T-cell (primary cell): ENCODE data around the gene AXL. TPM values are rescaled to one million over a fixed set of nuclear protein-coding genes. Genes with fewer than 3 reads are reported as not detected.
A peak's percentile ranks its signal among the peaks of the same experiment; 100 is the strongest.

ENCODE experiments used
- ATAC-seq, 4 experiments: fragments of 200-7000 bp in 3 of 4; fragments of 150-1000 bp in 1 of 4; cut with Tn5 transposase; replicated peaks in 1 of 4; 1 replicate in 3 of 4; 2 replicates in 1 of 4; pipeline ENCODE4 v1.10.0; 2021; ENCODE audit warnings: moderate library complexity in 3 of 4, mild to moderate bottlenecking in 2 of 4, moderate number of reproducible peaks in 1 of 4
- CTCF ChIA-PET, 2 donors: fragments of 300-600 bp; sonication (Branson Sonifier 250); formaldehyde crosslinking; loops; one replicate each; lab custom pipeline; 2022; ENCODE audit warnings: antibody characterized with exemption in 2 of 2; lab: Charles Lee
- POLR2A ChIA-PET, 2 donors: fragments of 300-600 bp; sonication (Branson Sonifier 250); formaldehyde crosslinking; loops; one replicate each; lab custom pipeline; 2022; ENCODE audit warnings: antibody characterized with exemption in 2 of 2; lab: Charles Lee
- DNase-seq, 35 experiments: peaks; one replicate each; pipeline versions ENCODE4 v3.0.0 to v3.0.0-alpha.2; 2013 to 2023
- H3K27ac ChIP-seq: one replicate; pipeline ENCODE4 v1.5.1; 2013; ENCODE audit warnings: low read length
- H3K27me3 ChIP-seq, 2 experiments: replicated peaks in 1 of 2; 1 replicate in 1 of 2; 2 replicates in 1 of 2; pipeline versions ENCODE4 v1.6.1 to v1.7.0; 2013; ENCODE audit warnings: low read length in 1 of 2, mixed read lengths in 1 of 2; ENCODE audit not compliant: control insufficient read depth in 2 of 2, insufficient read depth in 2 of 2; ENCODE audit errors: extremely low read depth in 1 of 2
- H3K36me3 ChIP-seq, 2 donors: 1 replicate in 1 of 2; 2 replicates in 1 of 2; pipeline versions ENCODE4 v1.6.1 to v1.7.0; 2013; ENCODE audit warnings: low read length in 1 of 2; ENCODE audit not compliant: control insufficient read depth in 2 of 2, insufficient read depth in 1 of 2; ENCODE audit errors: extremely low read depth in 1 of 2
- H3K4me1 ChIP-seq, 2 experiments: 1 replicate in 1 of 2; 2 replicates in 1 of 2; pipeline versions ENCODE4 v1.6.1 to v1.7.0; 2013; ENCODE audit warnings: low read length in 2 of 2, mixed read lengths in 1 of 2; ENCODE audit not compliant: insufficient read depth in 2 of 2, control insufficient read depth in 1 of 2; ENCODE audit errors: extremely low read depth in 1 of 2
- H3K4me3 ChIP-seq, 2 donors: 1 replicate in 1 of 2; 2 replicates in 1 of 2; pipeline versions ENCODE4 v1.5.1 to v1.7.0; 2013; ENCODE audit warnings: mild to moderate bottlenecking in 2 of 2, low read length in 1 of 2, moderate library complexity in 1 of 2; ENCODE audit not compliant: control insufficient read depth in 1 of 2; ENCODE audit errors: extremely low read depth in 1 of 2
- H3K9me3 ChIP-seq: 2 replicates; pipeline ENCODE4 v1.7.0; 2013
- H3K27ac Mint-ChIP-seq, 2 donors: one replicate each; pipeline ENCODE4 v1.8.0; 2020 to 2021; ENCODE audit warnings: mild to moderate bottlenecking in 2 of 2, mixed read lengths in 2 of 2
- H3K27me3 Mint-ChIP-seq, 2 donors: one replicate each; pipeline ENCODE4 v1.8.0; 2021 to 2022; ENCODE audit warnings: mixed read lengths in 2 of 2
- H3K36me3 Mint-ChIP-seq: one replicate; pipeline ENCODE4 v1.8.0; 2021; ENCODE audit warnings: mixed read lengths
- H3K4me1 Mint-ChIP-seq, 3 donors: one replicate each; pipeline ENCODE4 v1.8.0; 2020 to 2022; ENCODE audit warnings: mixed read lengths in 3 of 3, mild to moderate bottlenecking in 1 of 3
- H3K4me3 Mint-ChIP-seq, 3 donors: one replicate each; pipeline ENCODE4 v1.8.0; 2020 to 2022; ENCODE audit warnings: mild to moderate bottlenecking in 3 of 3, mixed read lengths in 3 of 3, moderate library complexity in 3 of 3
- H3K9me3 Mint-ChIP-seq, 3 donors: one replicate each; pipeline ENCODE4 v1.8.0; 2020 to 2022; ENCODE audit warnings: mixed read lengths in 3 of 3
- WGBS: methylation state at CpG from one replicate; pipeline ENCODE4 v1.1.5; 2013; ENCODE audit warnings: missing lambda C conversion rate; ENCODE audit not compliant: insufficient coverage; 5-methylcytosine and 5-hydroxymethylcytosine counted together
- total RNA-seq, 35 experiments: library from RNA in 6 of 35; stranded (reverse) in 6 of 35; fragments of 120-200 nt in 1 of 35; gene quantifications; one replicate each; pipeline versions ENCODE4 v1.2.1 to v1.2.4 and lab custom pipeline; 2013 to 2026

The AXL gene
- total RNA-seq, 5 donors from 2014 or later (not counting 1 experiment from before 2014, with no cell fraction given) = 0.16 to 0.70 (median 0.47) TPM; not detected in 2

DNA sequence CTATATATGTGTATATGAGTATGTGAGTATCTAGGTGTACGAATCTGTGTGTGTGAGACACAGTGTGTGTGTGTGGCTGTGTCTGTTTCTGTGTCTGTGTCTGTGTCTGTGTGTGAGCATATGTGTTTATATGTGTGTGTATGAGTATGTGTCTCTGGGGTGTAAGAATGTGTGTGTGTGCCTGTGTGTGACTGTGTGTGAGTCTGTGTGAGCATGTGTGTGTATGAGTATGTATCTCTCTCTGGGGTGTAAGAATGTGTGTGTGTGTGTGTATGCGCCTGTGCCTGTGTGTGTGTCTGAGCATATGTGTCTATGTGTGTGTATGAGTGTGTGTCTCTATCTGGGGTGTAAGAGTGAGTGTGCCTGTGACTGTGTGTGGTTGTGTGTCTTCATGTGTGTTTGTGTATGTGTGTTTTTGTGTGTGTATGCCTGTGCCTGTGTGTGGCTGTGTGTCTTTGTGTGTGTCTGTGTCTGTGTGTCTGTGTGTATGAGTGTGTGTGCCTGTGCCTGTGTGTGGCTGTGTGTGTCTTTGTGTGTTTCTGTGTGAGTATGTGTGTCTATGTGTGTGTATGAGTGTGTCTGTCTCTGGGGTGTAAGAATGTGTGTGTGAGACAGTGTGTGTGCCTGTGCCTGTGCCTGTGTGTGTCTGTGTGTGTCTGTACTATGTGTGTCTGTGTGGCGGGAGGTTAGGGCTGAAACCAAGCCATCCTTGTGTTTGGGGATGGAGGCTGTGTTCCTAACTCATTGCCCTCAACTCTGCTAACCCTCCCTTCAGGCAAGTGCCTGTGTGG is 11.2 kb downstream of the AXL start:
- no peaks in the 10 kb centered on the region for H3K36me3 ChIP-seq
- H3K4me1 ChIP-seq = peaks cover 6 to 12% of the 10 kb centered on the region in 2 experiments
- Mint-ChIP-seq H3K27ac (no peak overlapping the region), H3K4me1 (peaks cover 14 to 19% (median 15%) of the 10 kb centered on the region in 3 donors), H3K9me3 (no peaks in the 10 kb centered on the region), H3K4me3 (no peak overlapping the region), H3K36me3 (no peaks in the 10 kb centered on the region), H3K27me3 (peaks cover 0 to 7% of the 10 kb centered on the region in 2 donors)
- POLR2A ChIA-PET = no interaction called here
- CTCF ChIA-PET = no interaction called here
- no peaks in the 10 kb centered on the region for H3K9me3 ChIP-seq
- no peak overlapping the region for H3K27ac ChIP-seq
- H3K4me3 ChIP-seq = no peak overlapping the region
- ATAC-seq (no peak), DNase-seq (no peak)
- WGBS = 94% methylated on average over 2 of the region's 3 CpGs
- peaks cover 0 to 44% of the 10 kb centered on the region in 2 experiments for H3K27me3 ChIP-seq

DNA sequence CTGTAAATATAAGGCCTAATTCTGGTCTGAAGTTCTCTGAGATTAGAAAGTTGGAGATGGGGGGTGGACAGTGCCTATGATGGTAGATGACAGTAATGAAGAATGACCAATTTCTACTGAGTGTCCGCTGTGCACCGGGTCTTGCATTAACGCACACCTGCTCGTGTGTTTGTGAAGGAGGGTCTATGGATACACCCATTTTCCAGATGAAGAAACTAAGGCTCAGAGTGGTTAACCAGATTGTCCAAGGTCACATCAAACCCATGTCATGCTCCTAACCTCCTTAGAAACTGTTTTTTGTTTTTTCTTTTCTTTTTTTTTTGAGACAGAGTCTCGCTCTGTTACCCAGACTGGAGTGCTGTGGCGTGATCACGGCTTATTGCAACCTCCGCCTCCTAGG is 13.7 kb downstream of the AXL start:
- Mint-ChIP-seq H3K4me1 (no peaks in the 10 kb centered on the region), H3K27me3 (peaks cover 0 to 3% of the 10 kb centered on the region in 2 donors), H3K36me3 (no peaks in the 10 kb centered on the region), H3K9me3 (no peaks in the 10 kb centered on the region), H3K4me3 (no peak overlapping the region), H3K27ac (no peak overlapping the region)
- ChIA-PET POLR2A (no interaction called here), CTCF (interaction anchor here in 1 of 2 donors (0.7 kb wide), 1 partner anchor 16 kb away, joined by 3 read pairs; no protein-coding TSS in a partner anchor)
- H3K27ac ChIP-seq = no peak overlapping the region
- 83% methylated on average over 2 of the region's 8 CpGs for WGBS
- ATAC-seq = no peak
- no peak for DNase-seq
- no peaks in the 10 kb centered on the region for H3K4me1 ChIP-seq
- no peak overlapping the region for H3K4me3 ChIP-seq
- H3K27me3 ChIP-seq = peaks cover 0 to 29% of the 10 kb centered on the region in 2 experiments
- no peaks in the 10 kb centered on the region for H3K36me3 ChIP-seq
- no peaks in the 10 kb centered on the region for H3K9me3 ChIP-seq

DNA sequence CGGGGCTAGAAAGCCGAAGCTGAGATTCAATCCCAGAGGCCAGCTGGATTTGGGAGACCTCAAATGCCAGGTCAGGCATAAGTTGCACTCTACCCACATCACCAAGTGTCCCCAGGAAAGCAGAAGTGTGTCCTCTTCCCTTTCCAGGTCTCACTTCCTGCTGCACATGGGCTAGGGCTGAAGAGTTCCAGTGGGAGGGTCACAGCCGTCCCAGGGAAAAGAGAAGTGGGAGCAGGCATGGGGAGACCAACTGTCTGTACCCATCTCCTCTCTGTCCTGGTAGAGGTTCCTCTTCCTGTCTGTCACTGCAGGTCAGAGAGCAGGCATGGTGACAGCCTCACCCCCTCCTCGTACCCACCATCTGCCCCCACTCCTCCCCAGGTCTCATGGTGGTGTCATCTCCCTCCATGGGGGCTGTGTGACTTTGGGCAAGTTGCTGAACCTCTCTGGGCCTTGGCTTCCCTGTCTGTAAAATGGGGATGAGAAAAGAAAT is 14.8 kb downstream of the AXL start:
- Histone ChIP-seq H3K27me3 (peaks cover 0 to 31% of the 10 kb centered on the region in 2 experiments), H3K4me3 (no peak overlapping the region), H3K27ac (no peak overlapping the region), H3K36me3 (no peaks in the 10 kb centered on the region), H3K9me3 (no peaks in the 10 kb centered on the region), H3K4me1 (no peaks in the 10 kb centered on the region)
- no peaks in the 10 kb centered on the region for H3K4me1 Mint-ChIP-seq
- no CpG with 5 or more reads among the region's 4 CpGs for WGBS
- ATAC-seq (no peak), DNase-seq (peak in 1 of 35 experiments; percentile 18)
- no peaks in the 10 kb centered on the region for H3K36me3 Mint-ChIP-seq
- H3K27ac Mint-ChIP-seq = no peak overlapping the region
- POLR2A ChIA-PET = no interaction called here
- no peaks in the 10 kb centered on the region for H3K9me3 Mint-ChIP-seq
- no peak overlapping the region for H3K4me3 Mint-ChIP-seq
- H3K27me3 Mint-ChIP-seq = no peaks in the 10 kb centered on the region
- CTCF ChIA-PET = no interaction called here

DNA sequence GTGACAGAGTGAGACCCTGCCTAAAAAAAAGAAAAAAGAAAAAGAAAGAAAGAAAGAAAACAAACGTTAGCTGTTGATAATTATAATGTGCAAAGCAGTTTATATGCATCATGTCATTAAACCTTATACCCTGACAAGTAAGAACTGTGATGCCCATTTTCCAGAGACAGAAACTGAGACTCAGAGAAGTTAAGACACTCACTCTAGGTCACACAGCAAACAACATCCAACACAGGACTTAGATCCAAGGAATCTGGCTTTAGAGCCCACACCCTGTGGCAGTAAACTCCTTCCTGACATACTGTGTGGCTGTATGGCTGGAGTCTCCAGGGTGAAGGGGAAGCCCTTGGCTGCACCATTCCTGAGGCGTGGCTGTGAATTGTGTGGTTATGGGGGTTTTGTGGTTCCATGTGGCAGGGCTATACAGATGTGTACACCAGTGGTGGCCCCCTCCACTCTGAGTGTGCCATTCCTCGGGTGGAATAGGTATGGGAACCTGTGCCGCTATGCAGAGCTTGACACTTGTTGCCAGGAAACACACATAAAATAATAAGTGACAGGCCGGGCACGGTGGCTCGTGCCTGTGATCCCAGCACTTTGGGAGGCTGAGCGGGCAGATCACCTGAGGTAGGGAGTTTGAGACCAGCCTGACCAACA is 15.6 kb downstream of the AXL start:
- ChIA-PET CTCF (no interaction called here), POLR2A (interaction anchor here in 1 of 2 donors (0.6 kb wide), 1 partner anchor 730 kb away, joined by 4 read pairs; no protein-coding TSS in a partner anchor)
- H3K4me1 Mint-ChIP-seq = no peaks in the 10 kb centered on the region
- no peaks in the 10 kb centered on the region for H3K9me3 ChIP-seq
- DNase-seq (no peak), ATAC-seq (no peak)
- H3K27me3 ChIP-seq = peaks cover 0 to 33% of the 10 kb centered on the region in 2 experiments
- H3K27me3 Mint-ChIP-seq = no peaks in the 10 kb centered on the region
- H3K9me3 Mint-ChIP-seq = no peaks in the 10 kb centered on the region
- H3K27ac Mint-ChIP-seq = no peak overlapping the region
- H3K27ac ChIP-seq = no peak overlapping the region
- H3K4me1 ChIP-seq = no peaks in the 10 kb centered on the region
- WGBS = 78% methylated on average over 6 of the region's 8 CpGs
- H3K36me3 Mint-ChIP-seq = no peaks in the 10 kb centered on the region
- no peak overlapping the region for H3K4me3 ChIP-seq
- H3K4me3 Mint-ChIP-seq = no peak overlapping the region
- H3K36me3 ChIP-seq = no peaks in the 10 kb centered on the region

DNA sequence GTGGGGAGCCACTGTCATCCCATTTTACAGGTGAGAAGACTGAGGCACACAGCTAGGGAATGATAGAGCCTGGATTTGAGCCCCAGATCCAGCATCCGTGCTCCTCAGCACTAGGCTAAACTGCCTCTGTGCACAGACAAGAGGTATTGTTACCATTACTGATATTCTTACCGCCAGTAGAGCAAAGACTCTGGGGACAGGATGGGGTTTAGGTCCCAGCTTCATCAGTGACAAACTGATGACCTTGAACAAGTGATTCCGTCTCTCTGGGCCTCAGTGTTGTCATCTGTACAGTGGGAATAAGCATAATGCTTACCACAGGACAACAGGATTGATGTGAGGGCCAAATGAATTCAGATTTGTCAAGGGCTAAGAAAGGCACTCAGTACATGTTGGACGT is 16.5 kb downstream of the AXL start:
- H3K36me3 Mint-ChIP-seq = no peaks in the 10 kb centered on the region
- H3K9me3 Mint-ChIP-seq = no peaks in the 10 kb centered on the region
- ChIA-PET POLR2A (no interaction called here), CTCF (no interaction called here)
- ATAC-seq (no peak), DNase-seq (no peak)
- no peaks in the 10 kb centered on the region for H3K27me3 Mint-ChIP-seq
- no peaks in the 10 kb centered on the region for H3K4me1 ChIP-seq
- H3K27ac ChIP-seq = no peak overlapping the region
- H3K9me3 ChIP-seq = no peaks in the 10 kb centered on the region
- no peaks in the 10 kb centered on the region for H3K36me3 ChIP-seq
- H3K27ac Mint-ChIP-seq = no peak overlapping the region
- peaks cover 0 to 27% of the 10 kb centered on the region in 2 experiments for H3K27me3 ChIP-seq
- WGBS = 87% methylated on average over 2 of the region's 4 CpGs
- H3K4me3 Mint-ChIP-seq = no peak overlapping the region
- no peaks in the 10 kb centered on the region for H3K4me1 Mint-ChIP-seq
- no peak overlapping the region for H3K4me3 ChIP-seq

DNA sequence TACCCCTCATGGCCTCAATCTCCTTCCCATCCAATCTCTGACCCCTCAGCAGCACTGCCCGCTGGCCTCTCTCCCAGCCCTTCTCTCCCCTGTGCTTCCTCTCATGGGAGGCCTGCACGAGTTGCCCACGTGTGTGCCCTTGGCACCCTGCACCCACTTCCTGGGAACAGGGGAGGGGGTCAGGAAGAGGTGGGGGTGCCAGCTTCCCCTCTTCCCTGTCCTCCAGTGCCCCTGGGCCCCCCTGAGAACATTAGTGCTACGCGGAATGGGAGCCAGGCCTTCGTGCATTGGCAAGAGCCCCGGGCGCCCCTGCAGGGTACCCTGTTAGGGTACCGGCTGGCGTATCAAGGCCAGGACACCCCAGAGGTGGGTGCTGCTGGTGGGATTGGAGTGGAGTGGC is 19.2 kb downstream of the AXL start:
- Histone ChIP-seq H3K36me3 (no peaks in the 10 kb centered on the region), H3K4me3 (no peak overlapping the region), H3K27ac (no peak overlapping the region), H3K4me1 (no peaks in the 10 kb centered on the region), H3K9me3 (no peaks in the 10 kb centered on the region), H3K27me3 (peaks cover 0 to 14% of the 10 kb centered on the region in 2 experiments)
- Mint-ChIP-seq H3K27ac (no peak overlapping the region), H3K4me1 (no peaks in the 10 kb centered on the region), H3K9me3 (no peaks in the 10 kb centered on the region), H3K36me3 (no peaks in the 10 kb centered on the region), H3K27me3 (no peaks in the 10 kb centered on the region), H3K4me3 (no peak overlapping the region)
- ChIA-PET CTCF (no interaction called here), POLR2A (interaction anchor here in 1 of 2 donors (0.6 kb wide), 1 partner anchor 88 kb away, joined by 5 read pairs; no protein-coding TSS in a partner anchor)
- no peak for DNase-seq
- 96% methylated on average over 7 of the region's 10 CpGs for WGBS
- no peak for ATAC-seq
